Left colon (tissue), 2 donors: ENCODE data around the gene GRIPAP1. TPM values are rescaled to one million over a fixed set of nuclear protein-coding genes. Genes with fewer than 3 reads are reported as not detected.
"Not testable (repeated sequence)": the region's sequence is repeated elsewhere in the genome, so short reads cannot be mapped to it uniquely, and the experiment has no call there.

Experiments used
- ATAC-seq: fragments of 200-7000 bp; cut with Tn5 transposase; one replicate; pipeline ENCODE4 v1.9.1; 2020; ENCODE audit warnings: mild to moderate bottlenecking, moderate library complexity
- DNase-seq, 2 donors: peaks; one replicate each; pipeline ENCODE4 v3.0.0-alpha.2; 2020
- intact Hi-C, 2 donors: fragments of 100-400 bp; cut with DNase I in 1 of 2; cut with micrococcal nuclease in 1 of 2; formaldehyde crosslinking; loops; one replicate each; pipeline versions ENCODE4 v1.11.2 to v1.14.0; 2022; cut with DNase I, micrococcal nuclease
- total RNA-seq, 2 donors: library from RNA; stranded (reverse); fragmentation: NEBNext Ultra II Directional; extraction: Animal tissue kit (Norgen Biotek cat#: 25700); gene quantifications; one replicate each; pipeline ENCODE4 v1.2.1, GENCODE V29; 2021
- donor health status: DM: no; HTN: no; CAD: no.
- donor health status: DM: yes; HTN: yes; CAD: no.

The GRIPAP1 gene
- total RNA-seq, 2 donors from 2014 or later: 37.1 to 45.0 TPM

DNA sequence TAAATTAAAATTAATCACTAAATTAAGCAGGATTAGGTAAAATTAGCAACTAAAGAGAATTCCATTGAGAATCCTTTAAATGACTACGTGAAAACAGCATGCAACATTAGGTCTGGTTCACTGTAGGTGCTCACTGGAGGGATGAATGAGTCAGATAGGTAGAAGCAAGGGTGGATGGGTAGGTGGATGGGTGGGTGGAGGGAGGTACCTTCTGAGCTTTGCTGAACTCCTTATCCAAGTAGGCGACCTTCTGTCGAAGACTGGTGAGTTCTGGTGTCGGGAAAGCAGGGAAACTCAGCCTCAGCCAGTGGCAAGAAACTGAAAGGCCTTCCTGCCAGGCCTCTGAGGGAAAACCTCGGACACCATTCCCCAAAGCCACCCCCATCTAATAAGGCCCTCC lies 3.0 kb downstream of the GRIPAP1 start:
- DNase-seq: no peak
- intact Hi-C loops: no loop called here
- ATAC-seq: no peak

DNA sequence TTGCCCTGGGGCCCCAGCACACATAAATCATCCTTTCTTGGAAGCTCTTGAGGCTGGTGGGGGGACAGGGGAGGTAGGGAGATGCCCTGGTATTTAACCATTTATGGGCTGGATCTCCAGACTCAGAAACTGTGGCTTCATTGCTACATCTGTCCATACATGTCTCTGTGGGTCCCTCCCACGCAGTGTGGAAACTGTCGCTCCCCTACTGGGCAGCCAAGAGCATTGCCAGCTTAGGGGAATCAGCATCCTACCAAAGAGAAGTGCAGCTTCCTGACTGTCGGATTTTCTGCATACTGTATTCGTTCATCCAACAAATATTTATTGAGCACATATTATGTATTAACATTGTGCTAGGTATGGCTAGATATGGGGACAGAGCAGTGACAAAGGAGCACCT lies 3.7 kb downstream of the GRIPAP1 start:
- no peak for ATAC-seq

DNA sequence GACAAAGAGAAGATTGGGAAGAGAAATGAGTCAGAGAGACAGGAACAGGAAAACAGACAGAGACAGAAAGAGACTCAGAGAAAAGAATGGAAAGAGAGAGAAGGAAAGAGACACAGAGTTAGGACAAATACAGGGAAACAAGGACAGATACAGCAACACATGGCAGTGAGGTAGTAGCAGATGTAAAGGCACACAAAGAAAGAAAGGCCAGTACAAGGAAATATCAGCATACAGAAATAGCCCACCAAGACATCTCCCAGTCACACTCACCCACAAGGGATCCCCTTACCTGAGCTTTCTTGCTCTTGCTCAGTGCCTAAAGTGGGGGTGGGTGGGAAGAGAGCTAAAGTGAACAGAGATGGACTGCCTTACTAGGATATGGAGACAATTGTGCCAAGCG lies 4.2 kb downstream of the GRIPAP1 start:
- DNase-seq (no peak), ATAC-seq (no peak)
- intact Hi-C loops: no loop called here

More for the DNA sequence above, 3.7 kb downstream of the GRIPAP1 start:
- DNase-seq: no peak
- intact Hi-C loops: no loop called here

DNA sequence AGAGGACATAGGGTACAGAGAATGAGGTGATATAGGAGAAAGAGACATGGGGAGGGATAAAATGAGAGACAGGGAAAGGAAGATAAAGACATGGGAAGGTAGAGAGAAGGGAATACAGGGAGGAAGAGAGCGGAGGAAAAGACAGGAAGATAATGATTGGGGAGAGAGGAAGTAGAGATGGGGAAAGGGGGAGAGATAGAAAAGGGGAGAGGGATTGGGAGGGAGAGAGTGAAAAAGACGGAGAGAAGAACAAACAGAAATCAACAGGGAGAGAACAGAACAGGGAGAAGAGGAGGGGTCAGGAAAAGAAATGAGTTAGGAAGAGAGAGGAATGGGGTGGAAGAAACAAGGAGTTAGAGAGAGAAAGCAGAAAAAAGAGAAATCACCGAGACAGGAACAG lies 4.6 kb downstream of the GRIPAP1 start:
- intact Hi-C loops: no loop called here
- ATAC-seq: no peak

DNA sequence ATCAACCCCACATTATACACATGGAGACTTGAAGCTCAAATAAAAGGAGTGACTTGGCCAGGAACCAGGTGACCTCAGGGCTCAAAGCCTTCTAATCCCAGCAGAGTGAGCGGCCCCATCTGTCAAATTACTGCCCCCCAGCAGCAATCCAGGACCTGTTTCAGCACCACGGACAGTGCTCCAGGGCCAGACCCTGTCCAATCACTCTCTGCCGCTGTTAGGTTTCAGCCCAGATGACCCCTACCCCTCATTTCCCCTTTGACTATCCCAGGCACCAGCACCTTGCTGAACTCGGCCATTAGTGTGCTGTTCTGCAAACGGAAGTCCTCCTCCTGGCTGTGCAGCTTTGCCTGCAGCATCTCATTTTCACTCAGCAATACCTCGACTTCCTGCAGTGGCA lies 5.1 kb downstream of the GRIPAP1 start:
- no peak for DNase-seq
- intact Hi-C loops: no loop called here
- no peak for ATAC-seq

More for the DNA sequence above, 4.6 kb downstream of the GRIPAP1 start:
- DNase-seq: no peak

DNA sequence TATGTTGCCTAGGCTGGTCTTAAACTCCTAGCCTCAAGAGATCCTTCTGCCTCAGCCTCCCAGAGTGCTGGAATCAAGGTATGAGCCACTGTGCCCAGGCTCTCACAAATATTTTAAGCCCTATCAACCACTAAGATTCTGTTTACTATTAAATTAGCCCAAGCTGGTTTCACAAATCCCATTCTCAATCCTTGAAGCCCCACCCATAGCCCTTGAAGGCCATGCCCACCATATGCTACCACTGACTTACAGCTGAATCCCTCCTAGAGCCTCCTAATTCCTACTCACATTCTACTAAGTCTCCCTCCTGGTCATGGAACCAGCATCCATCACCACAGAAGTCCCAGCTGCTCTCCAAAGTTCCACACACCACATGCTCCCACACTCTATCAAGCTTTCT lies 9.7 kb downstream of the GRIPAP1 start:
- no peak for DNase-seq
- intact Hi-C loops: no loop called here
- no peak for ATAC-seq

DNA sequence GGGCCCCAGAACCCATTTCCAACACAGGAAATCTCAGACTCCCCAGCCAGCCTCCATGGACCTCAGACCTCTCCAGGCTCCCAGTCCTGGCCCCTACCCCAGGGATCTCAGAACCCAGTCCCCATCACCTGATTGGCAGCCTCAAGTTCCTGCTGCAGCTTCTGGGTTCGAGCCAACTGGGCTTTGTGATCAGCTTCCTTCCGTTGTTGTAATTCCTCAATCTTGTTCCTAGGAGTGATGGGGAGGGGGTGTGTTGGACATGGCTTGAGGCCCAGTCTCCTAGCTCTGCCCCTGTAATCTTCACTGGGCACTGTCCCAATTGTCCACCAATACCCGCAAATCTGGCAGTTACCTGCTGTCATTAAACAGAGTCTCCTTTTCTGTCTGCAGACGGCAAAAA lies 12.6 kb downstream of the GRIPAP1 start:
- ATAC-seq (no peak), DNase-seq (no peak)
- intact Hi-C loops: no loop called here

DNA sequence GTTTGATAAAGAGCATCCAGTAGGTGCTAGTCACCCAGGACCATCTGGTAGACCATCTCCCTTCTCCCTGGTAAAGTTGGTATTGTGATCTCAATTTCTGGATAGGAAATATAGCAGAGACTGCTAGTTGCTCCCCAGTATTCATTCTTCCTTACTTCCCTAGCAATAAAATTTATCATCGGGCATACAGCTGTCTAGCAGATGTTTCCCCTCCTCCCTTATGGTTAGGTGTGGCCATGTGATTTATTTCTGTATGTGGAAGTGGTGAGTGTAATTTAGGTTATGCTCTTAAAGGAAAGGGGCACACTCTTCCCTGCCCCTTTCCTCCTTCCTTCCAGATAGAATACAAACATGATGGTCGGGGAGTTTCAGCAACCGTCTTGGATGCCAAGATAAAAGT lies 18.2 kb downstream of the GRIPAP1 start:
- ATAC-seq: no peak
- intact Hi-C loops: no loop called here
- DNase-seq: no peak

DNA sequence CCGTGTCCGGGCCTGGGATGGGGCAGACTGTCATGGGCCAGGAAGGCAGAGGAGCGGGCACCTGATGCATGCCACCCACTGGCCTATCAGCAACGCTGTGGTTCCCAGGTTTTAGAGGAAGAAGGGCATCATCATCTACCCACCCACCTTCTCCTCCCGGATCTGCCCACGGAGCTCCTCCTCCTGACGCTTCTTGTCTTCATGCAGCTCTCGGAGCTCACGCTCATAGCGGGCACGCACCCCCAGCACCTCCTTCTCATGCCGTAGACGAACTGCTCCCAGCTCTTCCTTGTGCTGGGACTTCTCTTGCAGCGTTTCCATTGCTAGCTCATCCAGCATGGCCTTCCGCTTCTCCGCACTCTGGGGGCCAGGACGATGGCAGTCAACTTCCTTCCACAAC lies 19.0 kb downstream of the GRIPAP1 start:
- no peak for ATAC-seq
- DNase-seq: no peak
- intact Hi-C loops: no loop called here

DNA sequence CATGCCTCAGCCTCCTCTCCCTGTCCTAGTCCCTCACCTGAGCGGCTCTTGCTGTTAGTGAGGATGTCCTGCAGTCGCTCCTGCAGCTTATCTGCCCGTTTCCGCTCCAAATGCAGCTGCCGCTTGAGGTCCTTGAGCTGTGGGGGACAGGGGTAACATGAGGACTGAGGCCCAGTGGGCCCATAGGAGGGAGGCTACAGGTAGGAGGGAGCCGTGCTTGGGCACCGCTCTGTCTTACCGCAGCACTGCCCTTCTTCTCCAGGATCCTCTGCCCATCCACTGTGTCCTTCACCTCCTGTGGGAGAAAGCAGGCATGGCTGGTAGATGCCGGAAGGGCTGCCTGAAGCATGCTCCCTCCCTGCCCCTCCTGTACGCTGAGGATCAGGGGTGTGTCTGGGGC lies 20.9 kb downstream of the GRIPAP1 start:
- ATAC-seq: no peak
- intact Hi-C loops: no loop called here
- no peak for DNase-seq

DNA sequence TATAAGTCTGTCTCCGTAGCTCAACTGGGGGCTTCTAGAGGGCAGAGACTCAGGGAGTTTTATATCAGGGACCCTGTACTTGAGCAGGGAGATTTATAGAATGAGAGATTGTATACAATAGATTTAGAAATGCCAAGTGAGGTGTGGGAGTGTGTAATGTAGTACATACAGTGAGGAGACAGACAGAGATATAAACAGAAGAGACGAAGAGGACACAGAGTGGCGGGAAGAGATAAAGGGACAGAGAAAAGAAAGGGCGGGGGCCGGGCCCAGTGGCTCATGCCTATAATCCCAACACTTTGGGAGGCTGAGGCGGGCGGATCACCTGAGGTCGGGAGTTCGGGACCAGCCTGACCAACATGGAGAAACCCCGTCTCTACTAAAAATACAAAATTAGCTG lies 21.7 kb downstream of the GRIPAP1 start:
- intact Hi-C loops, DNase-seq, ATAC-seq: not testable (repeated sequence)

DNA sequence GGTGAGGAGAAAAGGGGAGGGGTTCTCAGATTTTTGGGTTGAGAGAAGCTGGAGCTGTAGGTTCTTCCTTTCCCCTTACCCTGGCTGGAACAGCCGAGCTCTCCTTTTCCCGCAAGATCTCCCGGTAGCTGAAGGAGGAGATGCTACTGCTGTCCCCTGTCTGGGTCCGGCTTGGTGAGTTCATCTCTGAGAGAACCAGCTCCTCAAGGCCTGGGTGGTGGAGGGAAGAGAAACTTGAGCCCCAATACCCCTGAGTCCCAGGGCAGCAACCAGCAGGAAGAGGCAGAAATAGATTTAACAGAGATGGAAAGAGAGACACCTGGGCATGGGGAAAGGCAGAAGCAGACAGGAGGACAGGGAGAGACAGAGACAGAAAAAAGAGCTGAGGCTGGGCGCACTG lies 23.8 kb downstream of the GRIPAP1 start:
- DNase-seq: no peak
- no peak for ATAC-seq
- intact Hi-C loops: no loop called here

DNA sequence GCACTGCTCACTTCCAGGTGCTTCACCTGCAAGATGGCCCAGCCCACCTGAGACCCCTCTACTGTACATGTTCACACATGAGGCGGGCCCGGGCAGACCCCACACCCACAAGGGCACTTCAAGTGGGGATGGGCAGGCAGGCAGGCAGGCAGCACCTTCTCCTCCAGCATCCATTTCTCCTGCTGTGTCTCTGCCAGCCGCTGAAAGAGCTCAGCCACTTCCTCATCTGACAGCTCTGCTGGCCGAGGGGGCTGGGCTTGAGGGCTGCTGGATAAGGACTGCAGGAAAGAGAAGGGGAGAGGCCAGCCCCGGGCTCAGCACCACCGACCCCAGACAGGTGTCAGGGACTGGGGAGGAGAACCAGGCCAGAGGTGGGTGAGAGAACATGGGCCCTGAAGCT lies 26.0 kb downstream of the GRIPAP1 start:
- ATAC-seq: no peak
- DNase-seq: no peak
- intact Hi-C loops: no loop called here

DNA sequence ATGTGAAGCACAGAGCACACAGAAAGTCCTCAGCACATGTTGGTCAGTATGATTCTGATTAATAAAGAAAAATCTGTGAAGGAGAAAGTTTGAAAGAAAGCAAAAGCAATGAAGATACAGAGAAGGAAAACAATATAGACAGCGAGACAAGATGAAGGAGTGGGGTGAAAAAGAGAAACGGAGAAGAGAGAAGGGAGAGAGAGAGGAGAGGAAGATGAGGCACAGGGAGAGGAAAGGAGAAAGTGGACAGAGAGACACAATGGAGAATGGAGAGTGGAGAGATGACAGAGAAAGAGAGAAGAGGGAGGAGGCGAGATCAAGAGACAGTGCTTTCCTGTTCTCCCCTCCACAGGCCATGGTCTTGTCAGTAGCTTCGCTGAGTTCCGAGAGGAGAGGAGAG lies 26.5 kb downstream of the GRIPAP1 start:
- intact Hi-C loops: no loop called here
- ATAC-seq: no peak
- no peak for DNase-seq

DNA sequence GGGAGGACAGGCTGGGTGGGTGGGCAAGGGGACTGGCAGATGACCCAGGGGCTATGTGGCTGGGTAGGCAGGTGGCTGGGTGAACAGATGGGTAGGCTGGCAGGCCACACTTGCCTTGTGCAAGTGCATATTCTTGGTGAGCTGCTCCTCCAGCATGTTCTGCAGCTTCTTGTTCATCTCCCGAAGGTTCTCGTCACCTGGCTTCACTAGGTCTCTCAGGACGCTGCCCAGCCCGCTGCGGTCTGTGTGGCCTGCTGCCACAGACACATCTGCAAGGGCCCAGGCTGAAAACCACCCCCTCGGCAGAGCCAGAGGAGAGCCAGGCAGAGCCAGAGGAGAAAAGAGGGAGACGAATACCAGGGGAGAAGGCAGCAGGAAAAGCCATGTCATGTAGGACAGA lies 27.0 kb downstream of the GRIPAP1 start:
- no peak for ATAC-seq
- intact Hi-C loops: no loop called here
- DNase-seq: no peak

DNA sequence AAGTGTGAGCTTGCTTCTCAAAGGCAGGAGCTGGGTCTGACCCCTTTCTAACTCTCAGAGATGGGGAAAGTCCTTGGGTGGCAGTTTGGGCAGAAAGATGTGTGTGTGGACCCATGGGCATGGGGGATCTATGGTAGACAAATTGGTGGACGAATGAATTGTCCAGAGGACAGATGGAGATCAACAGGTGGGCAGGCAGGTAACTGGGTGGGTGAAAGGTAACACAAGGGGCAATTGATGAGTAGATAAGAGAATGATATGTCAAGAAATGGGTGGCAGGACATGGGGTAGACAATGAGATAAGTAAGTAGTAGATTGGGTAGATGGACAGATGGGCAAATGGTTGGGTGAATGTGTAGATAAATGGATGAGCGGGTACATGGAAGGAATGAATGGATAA lies 27.5 kb downstream of the GRIPAP1 start:
- ATAC-seq: no peak
- intact Hi-C loops: no loop called here
- no peak for DNase-seq

DNA sequence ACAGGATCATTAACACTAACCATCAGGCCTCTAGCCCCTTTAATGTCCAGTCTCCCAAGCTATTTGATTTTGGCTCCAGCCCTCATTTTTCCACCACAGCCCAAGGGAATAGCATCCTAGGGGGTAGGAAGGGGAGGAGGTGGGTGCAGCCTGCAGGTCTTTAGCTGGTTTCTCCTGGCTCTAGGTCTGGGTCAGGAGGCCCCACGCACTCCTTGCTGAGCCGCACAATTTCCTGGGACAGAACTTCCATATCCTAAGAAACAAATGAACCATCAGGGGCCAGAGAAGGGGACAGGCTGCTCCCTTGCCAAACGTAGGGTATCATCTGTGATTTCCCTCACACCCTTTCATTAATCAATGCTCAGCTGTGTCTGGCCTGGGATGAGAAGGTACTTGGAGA lies 28.0 kb downstream of the GRIPAP1 start:
- ATAC-seq (no peak), DNase-seq (no peak)
- intact Hi-C loops: no loop called here

DNA sequence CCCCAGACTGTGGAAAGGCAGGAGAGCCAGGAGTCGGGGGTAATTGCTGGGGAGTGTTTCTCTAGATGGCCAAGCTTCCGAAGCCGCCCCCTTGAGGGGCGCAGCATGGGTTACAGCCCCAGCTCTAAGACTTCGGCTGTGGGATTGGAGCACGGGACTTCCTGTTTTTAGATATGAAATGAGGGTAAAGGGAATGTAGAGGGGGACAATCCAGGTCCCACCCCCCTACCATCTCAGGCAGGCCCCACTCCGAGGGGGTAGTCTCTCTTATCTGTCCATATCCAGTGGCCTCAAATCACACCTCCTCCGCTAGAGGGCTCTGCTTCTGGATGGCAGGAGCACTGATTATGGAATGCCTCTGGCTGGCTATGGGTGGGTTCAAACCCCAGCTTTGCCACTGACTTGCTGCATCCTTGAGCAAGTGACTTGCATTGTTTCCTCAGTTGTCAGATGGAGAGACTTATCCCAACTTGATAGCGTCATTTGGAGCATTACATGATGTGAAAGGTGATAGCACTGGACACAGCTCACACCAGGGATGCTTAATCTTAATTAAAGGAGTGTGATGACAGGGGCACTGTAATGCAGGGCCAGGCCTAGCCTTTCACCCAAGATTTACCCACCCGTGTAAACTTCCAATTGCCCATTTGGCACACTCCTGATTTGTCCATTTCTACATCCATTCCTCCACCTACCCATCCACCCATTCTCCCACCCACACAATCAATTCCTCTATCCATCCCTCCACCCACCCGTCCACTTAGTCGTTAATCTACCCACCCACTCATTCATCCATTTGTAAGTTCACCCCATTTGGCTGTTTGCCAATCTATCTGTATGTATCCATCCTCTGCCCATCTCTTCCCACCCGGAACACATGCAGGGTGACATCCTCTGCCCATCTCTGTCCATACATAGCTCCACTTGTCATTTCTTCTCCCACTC lies 29.6 kb downstream of the GRIPAP1 start:
- DNase-seq: peak; percentile 38 to 45
- intact Hi-C loops: no loop called here
- ATAC-seq: peak; percentile 67

DNA sequence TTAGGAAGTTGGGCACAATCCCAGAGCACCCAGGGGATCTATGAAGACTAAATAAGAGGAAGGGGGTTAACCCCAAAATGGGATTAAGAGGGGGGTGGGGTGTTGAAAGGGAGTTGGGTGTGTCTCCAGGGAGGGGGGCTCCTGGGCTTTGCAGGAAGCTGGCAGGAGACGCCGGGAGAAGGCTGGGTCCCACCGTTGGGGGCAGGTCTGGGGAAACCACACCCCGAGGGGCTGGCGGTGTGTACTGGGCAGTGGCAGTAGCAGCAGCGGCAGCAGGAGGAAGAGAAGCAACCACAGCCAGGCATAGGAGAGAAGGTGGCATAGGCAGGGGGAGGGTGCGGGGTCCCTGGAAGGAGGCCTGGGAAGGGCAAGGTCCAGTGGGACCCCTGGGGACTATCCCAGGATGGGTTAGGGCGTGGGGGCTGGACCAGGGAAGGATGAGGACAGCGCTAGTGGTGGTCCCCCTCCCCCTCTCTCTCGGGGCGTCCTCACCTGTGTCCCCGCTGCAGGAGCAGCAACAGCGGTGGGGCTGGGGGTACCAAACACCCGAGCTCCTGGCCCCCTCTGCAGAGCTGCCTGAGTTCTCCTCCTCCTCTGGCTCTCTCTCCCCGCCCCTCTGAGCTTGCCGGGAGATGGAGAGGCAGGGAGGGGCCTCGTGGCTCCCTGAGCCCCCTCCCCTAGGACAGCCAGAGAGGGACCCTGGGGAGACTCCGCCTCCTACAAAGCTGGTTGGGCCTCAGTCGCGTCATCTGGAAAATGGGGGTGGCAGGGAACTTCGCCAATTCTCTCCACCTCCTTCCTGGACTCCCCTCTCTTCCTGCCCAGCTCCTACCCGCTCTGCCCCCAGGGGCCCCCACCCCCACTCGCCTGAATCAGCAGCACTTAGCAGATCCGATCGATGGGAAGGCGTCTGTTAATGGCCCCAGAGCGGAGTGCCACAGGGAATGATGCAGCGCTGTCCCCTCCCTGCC lies 30.5 kb downstream of the GRIPAP1 start, which contains the start of gene KCND1:
Gene KCND1 (minus strand): TSS at position 596 of the 971 bp plus-strand sequence. CDS start 1,573 bp downstream, outside the sequence.
- peak; percentile 29 to 39 for DNase-seq
- intact Hi-C loops: no loop called here
- peak; percentile 35 for ATAC-seq

DNA sequence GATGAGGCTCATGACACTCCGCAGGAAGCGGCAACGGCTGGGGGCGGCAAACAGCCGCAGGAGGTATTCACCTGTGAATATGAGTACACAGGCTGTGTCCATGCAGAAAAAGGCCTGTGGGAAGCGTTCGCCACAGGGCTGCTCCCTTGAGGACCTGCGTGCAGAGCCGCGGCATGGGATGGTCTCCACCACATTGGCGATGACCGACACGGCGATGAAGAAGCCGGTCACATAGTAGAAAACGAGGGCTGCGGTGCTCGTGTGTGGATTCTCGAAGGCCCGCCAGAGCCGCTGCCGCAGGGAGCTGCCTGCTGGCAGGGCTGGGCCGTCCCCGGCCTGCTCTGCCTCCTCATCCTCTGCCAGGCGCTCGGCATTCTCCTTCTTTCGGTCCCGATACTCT lies 32.6 kb downstream of the GRIPAP1 start:
- no peak for DNase-seq
- ATAC-seq: no peak
- intact Hi-C loops: no loop called here
